Stimulated activated CD8-positive, alpha-beta memory T cell treated with anti-CD3 and anti-CD28 coated beads, Interleukin-4, amount 100 ng/mL, for 1 hour (primary cell): Measurements from ENCODE around the gene GATA3.
"Not testable (repeated sequence)": the region's sequence is repeated elsewhere in the genome, so short reads cannot be mapped to it uniquely, and the experiment has no call there.

Experiments
- DNase-seq, 2 donors: peaks; one replicate each; pipeline ENCODE4 v3.0.0-alpha.2; 2020; ENCODE audit warnings: low read depth in 2 of 2, low spot score in 1 of 2

GATA3 gene

GRCh38 chr10:8054494-8055407 lies at the start of gene GATA3:
Gene GATA3 (plus strand): TSS chr10:8054688. CDS start chr10:8055656, 968 bp downstream.
- peak in 1 of 2 donors; percentile 60 for DNase-seq

GRCh38 chr10:8006274-8006999 lies 48.1 kb upstream of the GATA3 start:
- no peak for DNase-seq

DNA sequence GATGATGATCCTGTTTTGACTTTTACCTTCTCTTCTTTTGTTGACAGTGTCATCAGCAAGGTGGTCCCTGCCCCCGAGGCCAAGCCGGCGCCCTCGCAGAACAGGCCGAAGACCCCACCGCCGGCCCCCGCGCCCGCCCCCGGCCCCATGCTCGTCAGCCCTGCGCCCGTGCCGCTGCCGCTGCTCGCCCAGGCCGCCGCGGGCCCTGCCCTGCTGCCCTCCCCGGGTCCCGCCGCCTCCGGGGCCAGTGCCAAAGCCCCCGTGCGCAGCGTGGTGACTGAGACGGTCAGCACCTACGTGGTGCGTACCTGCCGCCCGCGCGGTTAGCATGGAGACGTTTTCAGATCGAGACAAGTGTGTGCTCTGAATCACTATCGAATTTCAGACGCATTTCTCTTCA lies 45.5 kb upstream of the GATA3 start:
- no peak for DNase-seq

DNA sequence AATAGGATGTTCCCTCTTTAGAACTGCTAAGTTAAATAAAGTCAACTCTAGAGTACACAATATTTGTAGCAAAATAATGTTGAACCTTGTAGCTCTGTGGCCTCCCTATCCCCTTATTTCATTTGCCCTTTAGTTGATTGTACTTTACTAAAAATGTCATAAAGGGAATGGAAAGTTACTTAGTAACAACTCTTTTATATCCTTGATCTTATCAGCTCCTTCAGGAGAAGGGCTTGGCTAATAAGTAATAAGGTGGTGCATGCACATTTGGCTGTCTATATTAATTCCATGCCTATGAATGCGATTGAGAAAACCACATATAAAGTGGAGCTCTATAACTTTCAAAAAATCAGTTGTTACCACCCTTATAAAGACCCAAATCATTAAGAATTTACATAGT lies 41.5 kb upstream of the GATA3 start:
- no peak for DNase-seq

DNA sequence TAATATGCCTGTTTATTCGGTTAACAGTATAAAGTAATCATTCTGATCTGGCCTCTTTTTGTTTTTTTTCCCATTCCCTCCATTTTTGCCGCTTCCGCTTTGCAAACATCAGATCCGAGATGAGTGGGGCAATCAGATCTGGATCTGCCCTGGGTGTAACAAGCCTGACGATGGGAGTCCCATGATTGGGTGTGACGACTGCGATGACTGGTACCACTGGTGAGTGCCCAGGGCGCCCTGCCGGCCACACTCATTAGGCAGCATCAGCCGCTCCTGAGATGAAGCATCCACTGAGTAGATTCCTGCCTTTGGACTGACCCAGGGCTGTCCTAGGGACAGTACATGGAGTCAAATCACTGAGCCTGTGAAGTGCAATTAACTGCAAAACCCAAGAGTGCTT lies 40.9 kb upstream of the GATA3 start:
- DNase-seq = no peak

GRCh38 chr10:8014649-8015048 lies 39.8 kb upstream of the GATA3 start:
- no peak for DNase-seq

- DNase-seq = no peak
Observed at GRCh38 chr10:8017277-8017676, 37.2 kb upstream of the GATA3 start.

GRCh38 chr10:8023321-8023720 lies 31.2 kb upstream of the GATA3 start:
- DNase-seq = no peak

GRCh38 chr10:8023851-8024250 lies 30.6 kb upstream of the GATA3 start:
- DNase-seq = no peak

DNA sequence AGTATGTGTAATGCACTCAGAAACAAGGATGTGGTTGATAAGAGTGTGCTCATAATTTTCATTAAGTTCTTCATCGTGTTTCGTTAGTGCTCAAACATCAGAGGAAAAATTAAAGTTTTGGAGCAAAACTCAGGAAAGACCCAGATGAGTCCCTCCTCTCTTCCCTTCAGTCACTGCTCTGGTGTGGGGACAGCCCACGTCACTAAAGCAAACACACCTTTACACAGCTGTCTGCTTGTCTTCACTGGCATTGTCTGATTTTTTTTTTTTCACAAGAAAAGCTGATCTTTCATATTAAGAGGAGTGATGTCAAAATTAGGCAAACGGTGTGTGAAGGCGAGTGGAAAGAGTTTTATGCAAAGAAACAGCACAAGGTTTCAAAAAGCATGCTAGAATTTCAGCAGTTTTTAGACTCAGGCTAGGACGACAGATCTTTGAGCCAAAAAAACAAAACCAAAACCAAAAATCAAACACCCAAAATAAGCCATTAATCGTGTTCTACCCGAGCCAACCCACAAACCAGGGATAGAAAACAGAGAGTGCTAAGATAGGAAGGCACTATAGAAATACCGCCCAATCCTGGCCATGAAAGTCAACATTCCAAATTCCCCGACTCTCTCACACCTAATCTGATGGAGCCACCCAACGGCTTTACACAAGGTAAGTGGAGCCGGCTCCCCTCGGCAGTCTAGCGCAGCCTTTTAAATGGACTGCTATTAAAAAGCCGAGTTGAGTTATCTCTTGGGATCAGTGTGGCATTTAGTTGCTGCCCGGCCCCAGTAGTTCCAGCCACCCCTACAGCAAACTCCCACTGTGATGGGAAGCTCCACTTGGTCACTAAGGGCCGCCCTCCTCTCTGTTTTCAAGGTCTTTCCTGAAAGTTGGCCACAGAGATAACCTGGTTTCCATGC lies 27.9 kb upstream of the GATA3 start:
- DNase-seq = no peak

- not testable (repeated sequence) for DNase-seq
Observed at GRCh38 chr10:8031211-8031610, 23.3 kb upstream of the GATA3 start.

DNA sequence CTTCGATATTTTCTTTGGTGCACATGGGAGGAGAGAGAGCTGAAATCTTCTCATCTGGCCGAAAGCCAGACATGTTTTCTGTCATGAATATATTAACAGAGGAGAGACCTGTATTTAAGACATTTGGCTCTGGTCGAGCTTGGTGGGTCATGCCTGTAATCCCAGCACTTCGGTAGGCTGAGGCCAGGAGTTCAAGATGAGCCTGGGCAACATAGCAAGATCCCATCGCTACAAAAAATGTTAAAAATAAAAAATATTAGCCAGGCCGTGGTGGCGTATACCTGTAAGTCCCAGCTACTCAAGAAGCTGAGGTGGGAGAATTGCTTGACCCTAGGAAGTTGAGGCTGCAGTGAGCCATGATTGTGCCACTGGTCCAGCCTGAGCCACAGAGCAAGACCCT lies 21.9 kb upstream of the GATA3 start:
- DNase-seq = no peak

- DNase-seq = no peak
Observed at GRCh38 chr10:8033812-8034465, 20.5 kb upstream of the GATA3 start.

DNA sequence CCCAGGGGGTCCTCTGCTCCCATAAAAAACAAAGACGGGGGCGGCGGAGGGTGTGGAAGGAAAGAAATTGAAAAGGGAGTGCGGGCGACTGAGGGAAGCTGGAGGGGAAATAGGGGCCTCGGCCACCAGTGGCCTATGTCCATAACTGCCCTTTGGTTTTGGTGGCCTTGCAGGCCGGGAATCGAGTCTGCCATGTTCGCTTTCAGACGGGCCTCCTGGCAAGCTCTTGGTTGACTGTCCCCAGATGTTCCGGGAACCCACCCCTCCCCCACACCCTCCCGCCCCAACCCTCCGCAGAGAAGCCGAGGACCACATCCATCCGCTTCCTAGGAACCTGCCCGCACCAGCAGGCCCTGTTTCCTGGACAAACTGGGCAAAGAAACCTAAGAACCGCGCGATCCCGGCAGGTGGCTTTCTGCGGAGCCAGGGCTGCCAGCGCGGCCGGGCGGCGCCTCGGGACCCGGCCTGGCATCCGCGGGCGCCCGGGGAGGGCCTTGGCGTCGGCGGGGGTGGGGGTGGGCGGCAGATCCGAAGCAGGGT lies 20.0 kb upstream of the GATA3 start:
- no peak for DNase-seq

- DNase-seq = no peak
Observed at GRCh38 chr10:8035006-8035640, 19.4 kb upstream of the GATA3 start.

DNA sequence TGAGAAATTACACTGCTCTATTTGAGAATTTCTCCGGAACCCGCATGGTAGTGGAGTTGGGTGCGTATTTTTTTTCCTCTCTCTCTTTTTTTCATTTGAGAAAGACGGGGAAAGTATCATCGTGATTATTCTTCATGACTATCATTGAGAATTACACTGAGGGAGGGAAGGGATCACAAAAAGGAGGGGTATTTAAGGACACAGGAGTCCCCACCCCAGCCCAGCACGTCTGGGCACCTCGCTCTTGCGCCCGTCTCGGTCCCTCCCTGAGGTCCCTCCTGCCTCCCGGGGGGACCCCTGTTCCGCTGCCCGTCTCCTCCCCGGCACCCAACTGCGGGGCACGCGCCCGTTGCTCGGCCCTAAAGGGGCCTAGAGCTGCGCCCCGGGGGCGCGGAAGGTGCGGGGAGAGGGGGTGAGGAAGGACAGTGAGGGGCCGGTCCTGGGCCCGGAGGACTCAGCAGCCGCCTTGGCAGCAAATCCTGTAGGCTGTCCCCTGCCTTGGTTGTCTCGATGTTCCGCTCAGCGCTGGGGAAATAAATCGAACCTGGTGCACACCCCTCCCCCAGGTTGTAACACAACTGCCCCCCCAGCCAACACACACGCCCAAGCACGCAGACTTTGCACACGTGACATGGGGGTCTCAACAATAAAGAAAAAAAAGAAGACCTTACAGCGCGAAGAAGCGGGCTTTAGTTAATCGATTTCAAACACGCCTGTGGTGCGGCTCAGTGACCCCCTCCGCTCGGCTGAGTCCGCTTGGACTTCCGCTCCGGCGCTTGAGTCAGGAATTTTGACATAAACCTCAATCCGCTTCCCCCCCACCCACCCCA lies 18.6 kb upstream of the GATA3 start:
- DNase-seq = no peak

DNA sequence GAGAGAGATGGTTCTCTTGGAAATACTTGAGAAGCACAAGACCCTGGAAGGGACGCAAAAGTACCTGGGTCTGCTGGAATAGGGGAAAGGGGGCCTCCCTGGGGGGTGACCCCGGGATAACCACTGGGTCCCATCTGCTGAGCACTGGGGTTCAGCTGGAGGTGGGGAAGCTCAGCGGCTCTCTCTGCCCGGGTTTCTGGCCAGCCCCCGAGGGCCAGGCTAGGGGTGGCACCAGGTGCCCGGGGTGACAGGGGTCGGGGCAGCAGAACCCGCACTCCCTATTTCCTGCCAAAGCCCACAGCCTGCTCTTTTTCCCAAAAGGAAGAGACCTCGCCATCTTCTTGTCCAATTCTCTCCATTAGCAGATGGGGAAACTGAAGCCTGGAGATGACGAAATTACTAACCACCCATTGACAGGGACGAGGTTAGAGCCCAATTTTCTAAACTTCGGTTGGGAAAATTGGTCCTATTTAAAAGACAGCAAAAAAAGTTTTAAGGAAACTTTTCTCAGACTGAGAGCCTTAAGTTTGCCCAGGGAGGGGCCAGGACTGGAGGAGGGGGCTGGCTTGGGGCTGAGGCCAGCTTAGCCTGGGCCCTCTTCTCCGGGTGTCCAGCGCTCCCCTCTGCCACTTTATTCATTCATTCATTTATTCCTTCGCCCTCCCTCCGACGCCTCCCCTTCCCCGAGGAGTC lies 17.8 kb upstream of the GATA3 start:
- DNase-seq = no peak

- no peak for DNase-seq
Observed at GRCh38 chr10:8037199-8037801, 17.2 kb upstream of the GATA3 start.
